ENCODE data around the gene CPLANE2.

The CPLANE2 gene

DNA sequence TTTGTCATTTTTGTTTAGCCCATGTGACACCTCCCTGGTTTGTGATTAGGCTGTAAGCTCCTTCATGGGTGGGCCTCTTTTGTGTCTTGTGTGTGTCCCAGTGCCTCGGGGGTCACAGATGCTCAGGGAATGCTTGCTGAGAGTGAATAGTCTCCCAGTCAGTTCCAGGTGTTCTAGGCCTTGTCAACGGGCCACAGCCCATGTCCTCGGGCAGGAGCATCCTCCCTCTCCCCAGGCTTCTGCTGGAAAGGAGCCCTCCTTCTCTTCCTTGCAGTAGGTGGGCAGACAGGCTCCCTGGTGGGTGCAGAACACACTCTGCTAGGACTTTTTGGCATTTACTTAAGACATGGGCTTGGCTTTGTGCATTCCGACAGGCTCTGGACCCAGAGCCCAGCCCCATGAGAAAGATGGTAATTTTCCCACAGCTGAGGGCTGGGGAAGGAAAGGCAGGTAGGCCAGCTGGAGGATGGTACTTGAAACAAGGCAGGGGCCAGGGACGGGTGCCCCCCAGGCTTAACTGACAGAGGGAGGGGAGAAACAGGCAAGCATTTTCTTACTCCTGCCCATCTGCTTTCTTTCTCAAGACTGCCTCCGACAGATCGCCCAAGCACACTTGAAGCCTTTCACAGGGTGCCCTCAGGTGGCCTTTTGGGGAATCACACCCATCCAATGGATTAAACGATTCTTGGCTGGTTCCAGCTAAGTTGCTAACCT lies 7.1 kb upstream of the CPLANE2 start:
- Mint-ChIP-seq H3K4me3 (no peak overlapping the region), H3K27me3 (no peaks in the 10 kb centered on the region), H3K4me1 (ENCODE audit: low read depth) (peaks cover 12% of the 10 kb centered on the region), H3K27ac (no peak overlapping the region), H3K9me3 (no peaks in the 10 kb centered on the region), H3K36me3 (ENCODE audit: low read depth) (peaks cover 12% of the 10 kb centered on the region)
- DNase-seq: peak; percentile 81

DNA sequence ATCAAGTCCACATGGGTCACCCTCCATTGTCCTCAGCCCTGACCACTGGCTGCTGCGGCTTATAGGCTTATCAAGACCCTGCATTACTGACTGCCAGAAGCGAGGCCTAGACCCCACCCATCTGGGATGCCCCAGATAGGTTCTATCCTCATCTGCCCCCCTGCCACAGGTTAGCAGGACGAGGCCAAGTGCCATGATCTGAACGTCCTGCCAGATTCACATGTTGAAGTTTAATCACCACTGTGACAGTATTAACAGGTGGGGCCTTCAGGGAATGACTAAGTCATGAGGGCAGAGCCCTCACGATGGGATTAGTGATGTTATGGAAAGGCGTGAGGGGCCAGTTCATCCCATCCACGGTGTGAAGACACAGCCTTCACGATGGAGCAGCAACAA lies 6.2 kb upstream of the CPLANE2 start:
- no peak for DNase-seq
- no peaks in the 10 kb centered on the region for H3K9me3 Mint-ChIP-seq
- no peak overlapping the region for H3K27ac Mint-ChIP-seq
- peaks cover 7% of the 10 kb centered on the region for H3K4me1 Mint-ChIP-seq (ENCODE audit: low read depth)
- H3K36me3 Mint-ChIP-seq (ENCODE audit: low read depth): peaks cover 9% of the 10 kb centered on the region
- H3K27me3 Mint-ChIP-seq: no peaks in the 10 kb centered on the region
- H3K4me3 Mint-ChIP-seq: no peak overlapping the region

DNA sequence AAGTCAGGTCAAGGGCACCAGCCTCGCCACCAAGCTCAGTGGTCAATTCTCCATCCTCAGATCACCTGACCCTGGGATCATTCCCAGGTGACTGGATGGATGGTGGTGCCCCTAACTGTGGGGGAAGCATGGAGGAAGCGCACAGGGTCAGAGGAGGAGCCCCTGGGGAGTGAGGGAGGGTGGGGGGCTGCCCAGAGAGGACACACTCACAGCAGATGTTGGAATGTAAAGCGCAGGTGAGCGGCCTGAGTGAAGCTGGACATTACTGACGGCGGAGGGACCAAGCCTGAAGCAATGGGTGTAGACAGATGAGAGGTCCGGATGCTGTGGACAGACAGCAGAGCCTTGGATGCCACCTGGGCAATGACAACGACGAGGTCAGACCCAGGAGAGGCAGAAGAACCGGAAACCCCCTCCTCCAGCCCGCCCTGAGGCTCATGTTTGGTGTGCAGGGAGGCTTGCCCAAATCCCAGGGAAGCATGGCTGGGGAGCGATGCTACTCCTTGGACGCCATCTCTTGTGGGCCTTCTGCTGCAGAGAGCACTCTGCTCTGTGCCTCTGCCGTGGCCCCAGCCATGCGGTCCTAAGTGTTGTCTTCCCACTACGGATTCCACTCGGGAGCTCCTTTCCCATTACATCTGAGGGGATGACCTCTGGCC lies 5.7 kb upstream of the CPLANE2 start:
- Mint-ChIP-seq H3K27me3 (no peaks in the 10 kb centered on the region), H3K4me1 (ENCODE audit: low read depth) (peaks cover 12% of the 10 kb centered on the region), H3K9me3 (no peaks in the 10 kb centered on the region), H3K4me3 (no peak overlapping the region), H3K27ac (no peak overlapping the region), H3K36me3 (ENCODE audit: low read depth) (peaks cover 9% of the 10 kb centered on the region)
- no peak for DNase-seq

DNA sequence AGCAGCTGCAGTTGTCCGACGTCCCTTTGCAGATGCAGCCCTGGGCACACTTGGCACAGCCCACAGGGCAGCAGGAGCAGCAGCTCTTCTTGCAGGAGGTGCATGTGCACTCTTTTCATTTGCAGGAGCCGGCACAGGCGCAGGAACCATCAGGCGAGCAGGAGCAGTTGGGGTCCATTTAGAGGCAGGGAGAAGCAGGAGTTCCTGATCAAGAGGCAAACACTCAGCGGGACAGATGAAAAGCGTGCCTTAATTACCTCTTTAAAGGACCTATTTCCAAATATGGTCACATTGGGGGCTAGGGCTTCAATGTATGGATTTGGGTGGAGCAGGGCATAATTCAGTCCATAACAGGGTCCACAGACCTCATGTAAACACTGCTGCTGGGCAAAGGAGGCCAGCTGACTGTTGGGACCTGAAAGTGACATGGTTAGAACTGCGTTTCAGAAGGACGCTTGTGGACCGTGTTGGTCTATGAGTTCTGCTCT lies 4.3 kb upstream of the CPLANE2 start:
- Mint-ChIP-seq H3K4me3 (no peak overlapping the region), H3K36me3 (ENCODE audit: low read depth) (peaks cover 2% of the 10 kb centered on the region), H3K27ac (no peak overlapping the region), H3K27me3 (no peaks in the 10 kb centered on the region), H3K9me3 (no peaks in the 10 kb centered on the region), H3K4me1 (ENCODE audit: low read depth) (peaks cover 24% of the 10 kb centered on the region)
- no peak for DNase-seq

DNA sequence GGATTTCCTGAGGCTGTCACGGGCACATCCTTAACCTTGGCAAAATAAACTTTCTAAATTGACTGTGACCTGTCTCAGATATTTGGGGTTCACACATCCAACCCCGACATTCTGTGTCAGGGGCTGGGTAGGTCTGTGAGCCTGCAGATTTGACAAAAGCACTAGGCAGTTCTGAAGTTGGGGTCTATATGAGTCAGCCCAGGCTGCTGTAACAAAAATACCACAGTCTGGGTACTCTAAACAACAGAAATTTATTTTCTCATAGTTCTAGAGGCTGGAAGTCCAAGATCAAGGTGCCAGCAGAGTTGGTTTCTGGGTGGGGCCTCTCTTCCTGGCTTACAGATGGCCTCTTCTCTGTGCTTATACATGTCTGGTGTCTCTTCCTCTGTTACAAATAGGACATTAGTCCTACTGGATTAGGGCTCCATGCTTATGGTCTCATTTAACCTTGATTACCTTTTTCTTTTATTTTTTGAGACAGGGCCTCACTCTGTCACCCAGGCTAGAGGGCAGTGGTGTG lies 3.0 kb upstream of the CPLANE2 start:
- Mint-ChIP-seq H3K27ac (peak overlapping the region; percentile 41), H3K9me3 (no peaks in the 10 kb centered on the region), H3K36me3 (ENCODE audit: low read depth) (no peaks in the 10 kb centered on the region), H3K27me3 (no peaks in the 10 kb centered on the region), H3K4me1 (ENCODE audit: low read depth) (peaks cover 32% of the 10 kb centered on the region), H3K4me3 (no peak overlapping the region)
- no peak for DNase-seq

DNA sequence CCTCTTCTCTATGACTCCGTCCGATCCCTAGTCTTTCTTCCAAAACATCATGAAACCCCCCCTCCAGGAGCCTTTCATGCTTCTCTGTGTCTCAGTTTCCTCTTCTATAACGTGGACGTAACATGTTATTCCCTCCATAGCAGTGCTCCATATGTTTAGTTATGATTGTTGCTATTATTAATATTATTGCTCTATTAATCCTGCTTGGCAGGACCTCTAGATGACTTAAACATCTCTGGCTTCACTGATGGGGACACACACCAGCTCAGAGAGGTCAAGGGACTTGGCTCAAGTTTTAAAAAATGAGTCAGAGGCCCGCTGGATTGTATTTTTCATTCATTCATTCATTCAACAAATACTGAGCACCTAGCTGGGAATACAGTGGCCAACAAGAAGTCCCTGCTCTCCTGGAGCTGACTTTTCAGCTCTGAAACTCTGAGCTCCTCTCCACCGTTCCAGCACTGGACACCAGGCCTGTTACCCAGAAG lies 404 bp upstream of the CPLANE2 start:
- H3K27me3 Mint-ChIP-seq: no peaks in the 10 kb centered on the region
- peaks cover 28% of the 10 kb centered on the region for H3K4me1 Mint-ChIP-seq (ENCODE audit: low read depth)
- H3K27ac Mint-ChIP-seq: peak overlapping the region; percentile 93
- peak overlapping the region; percentile 85 for H3K4me3 Mint-ChIP-seq
- no peaks in the 10 kb centered on the region for H3K9me3 Mint-ChIP-seq
- H3K36me3 Mint-ChIP-seq (ENCODE audit: low read depth): no peaks in the 10 kb centered on the region
- no peak for DNase-seq

DNA sequence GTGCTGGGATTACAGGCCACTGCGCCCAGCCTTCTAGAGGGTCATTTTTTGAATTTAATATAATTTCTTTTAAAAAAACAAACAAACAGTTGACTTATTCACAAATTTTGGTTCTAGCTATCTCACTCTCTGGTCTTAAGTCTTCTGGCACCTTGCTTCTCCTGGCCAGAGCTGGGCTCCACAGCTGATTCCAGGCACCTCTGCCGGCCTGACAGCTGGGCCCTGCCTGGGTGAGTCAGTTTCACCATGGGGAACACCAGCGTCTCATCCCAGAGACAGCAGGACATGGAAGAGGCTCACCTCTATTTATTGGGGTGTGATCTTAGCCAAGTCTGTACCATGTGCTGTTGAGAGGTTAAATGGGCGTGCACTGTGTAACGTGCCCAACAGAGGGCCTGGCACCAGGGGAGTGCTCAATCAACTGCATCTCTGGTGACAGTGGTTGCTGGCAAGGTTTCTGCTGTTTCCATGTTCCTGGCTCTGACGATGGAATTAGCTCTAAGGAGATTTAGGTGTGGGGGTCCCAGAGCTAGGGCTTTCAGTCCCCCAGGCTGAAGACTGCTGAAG lies 956 bp downstream of the CPLANE2 start:
- H3K4me3 Mint-ChIP-seq: peak overlapping the region; percentile 85
- H3K36me3 Mint-ChIP-seq (ENCODE audit: low read depth): no peaks in the 10 kb centered on the region
- no peaks in the 10 kb centered on the region for H3K9me3 Mint-ChIP-seq
- peak; percentile 59 for DNase-seq
- peak overlapping the region; percentile 93 for H3K27ac Mint-ChIP-seq
- H3K4me1 Mint-ChIP-seq (ENCODE audit: low read depth): peaks cover 28% of the 10 kb centered on the region
- no peaks in the 10 kb centered on the region for H3K27me3 Mint-ChIP-seq

DNA sequence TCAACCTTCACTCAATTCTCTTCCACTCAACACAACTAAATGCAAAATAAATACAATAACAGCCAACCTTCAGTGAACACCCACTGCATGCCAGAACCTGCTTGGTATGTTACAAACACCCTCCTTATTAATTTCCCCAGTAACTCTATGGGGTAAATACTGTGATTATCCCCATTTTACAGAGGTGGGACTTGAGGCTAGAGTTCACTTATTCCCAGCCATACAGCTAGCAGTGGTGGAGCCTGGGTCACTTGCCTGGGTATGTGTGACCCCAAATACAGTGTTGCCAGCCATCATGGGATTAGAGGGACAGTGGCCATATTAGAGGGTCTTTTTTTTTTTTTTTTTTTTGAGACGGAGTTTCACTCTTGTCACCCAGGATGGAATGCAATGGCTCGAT lies 1.6 kb downstream of the CPLANE2 start:
- no peak for DNase-seq
- H3K27ac Mint-ChIP-seq: no peak overlapping the region
- H3K27me3 Mint-ChIP-seq: no peaks in the 10 kb centered on the region
- no peaks in the 10 kb centered on the region for H3K36me3 Mint-ChIP-seq (ENCODE audit: low read depth)
- peaks cover 28% of the 10 kb centered on the region for H3K4me1 Mint-ChIP-seq (ENCODE audit: low read depth)
- no peak overlapping the region for H3K4me3 Mint-ChIP-seq
- no peaks in the 10 kb centered on the region for H3K9me3 Mint-ChIP-seq

DNA sequence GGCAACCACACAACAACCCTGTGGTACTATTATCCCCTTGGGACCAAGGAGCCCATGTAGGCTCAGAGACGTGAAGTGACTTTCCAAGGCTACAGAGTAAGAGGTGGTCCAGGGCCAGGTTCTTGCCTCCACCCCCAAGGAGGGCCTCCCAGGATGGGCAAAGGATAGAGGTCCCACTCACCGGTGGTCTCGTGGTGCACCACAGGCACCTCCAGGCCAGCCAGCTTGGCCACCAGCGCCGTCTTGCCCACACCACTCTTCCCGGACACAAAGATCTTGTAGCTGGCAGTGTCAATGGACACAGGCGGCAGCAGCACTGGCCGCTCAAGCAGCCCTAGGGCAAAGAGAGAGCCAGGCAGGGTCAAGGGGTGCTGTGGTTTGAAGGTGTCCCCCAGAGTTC lies 3.6 kb downstream of the CPLANE2 start:
- Mint-ChIP-seq H3K4me1 (ENCODE audit: low read depth) (peaks cover 26% of the 10 kb centered on the region), H3K27ac (no peak overlapping the region), H3K9me3 (no peaks in the 10 kb centered on the region), H3K4me3 (no peak overlapping the region), H3K27me3 (peaks cover 10% of the 10 kb centered on the region), H3K36me3 (ENCODE audit: low read depth) (no peaks in the 10 kb centered on the region)
- no peak for DNase-seq

DNA sequence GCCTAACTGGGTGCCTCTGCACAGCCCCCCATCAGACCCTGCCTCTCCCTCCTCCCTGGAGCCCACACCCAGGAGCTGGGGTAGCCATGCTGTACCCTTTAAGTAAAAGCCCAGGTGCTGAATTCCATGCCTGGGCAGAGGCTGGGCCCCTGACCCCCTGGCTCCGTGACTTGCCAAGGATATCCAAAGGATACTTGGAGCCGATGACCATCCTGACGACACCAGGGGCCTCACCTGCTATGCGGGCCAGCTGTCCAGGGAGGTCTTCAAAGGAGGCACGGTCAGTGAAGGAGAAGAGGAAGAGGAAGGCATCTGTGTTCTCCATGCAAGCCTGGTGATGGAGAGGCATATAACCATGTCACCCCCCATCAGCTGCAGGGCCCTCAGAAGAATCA lies 4.7 kb downstream of the CPLANE2 start:
- no peaks in the 10 kb centered on the region for H3K36me3 Mint-ChIP-seq (ENCODE audit: low read depth)
- no peak overlapping the region for H3K27ac Mint-ChIP-seq
- no peaks in the 10 kb centered on the region for H3K9me3 Mint-ChIP-seq
- no peak for DNase-seq
- peaks cover 21% of the 10 kb centered on the region for H3K27me3 Mint-ChIP-seq
- no peak overlapping the region for H3K4me3 Mint-ChIP-seq
- peaks cover 23% of the 10 kb centered on the region for H3K4me1 Mint-ChIP-seq (ENCODE audit: low read depth)

DNA sequence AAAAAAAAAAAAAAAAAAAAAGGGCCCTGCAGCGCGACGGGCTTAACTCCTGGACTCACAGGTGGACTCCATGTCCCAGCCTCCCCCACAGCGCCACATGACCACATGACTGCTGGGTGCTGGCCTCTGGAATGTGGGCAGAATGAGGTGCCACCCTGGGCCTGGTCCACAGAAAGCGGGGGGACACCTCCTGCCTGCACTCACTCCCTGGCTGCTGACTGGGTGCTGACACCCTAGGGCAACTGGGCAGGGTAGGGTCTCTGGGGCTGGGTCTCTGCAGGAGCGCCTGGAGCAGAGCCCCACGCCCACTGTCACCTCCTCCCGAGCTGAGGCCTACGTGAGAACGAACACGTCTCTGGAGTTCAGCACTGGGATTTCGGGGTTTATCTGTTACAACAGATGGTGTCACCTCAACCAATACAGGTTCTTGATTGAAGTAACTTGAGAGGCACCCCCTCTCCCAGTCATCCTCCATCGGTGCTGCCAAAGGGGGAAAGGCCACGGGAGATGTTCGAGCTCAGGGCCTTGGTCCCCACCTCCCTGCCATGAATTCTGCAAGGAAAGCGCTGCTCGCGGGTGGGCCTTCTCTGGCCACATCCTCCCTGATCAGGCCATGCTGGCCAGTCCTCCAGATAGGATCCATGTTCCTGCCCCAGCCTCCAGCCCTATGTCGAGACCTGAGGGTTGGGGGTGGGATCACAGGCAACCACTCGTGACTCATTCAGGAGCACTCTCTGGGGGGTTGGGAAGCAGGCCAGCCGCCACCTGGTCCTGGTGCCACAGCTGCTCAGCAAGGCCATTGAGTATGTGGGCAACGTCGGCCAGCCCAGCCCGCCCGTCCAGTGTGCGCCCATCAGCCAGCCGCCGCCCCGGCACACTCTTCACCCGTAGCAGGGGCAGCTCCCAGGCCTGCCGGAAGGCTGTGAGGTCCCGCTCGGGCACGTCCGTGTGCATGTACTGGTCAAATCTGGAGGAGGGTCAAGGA lies 5.4 kb downstream of the CPLANE2 start:
- Mint-ChIP-seq H3K4me3 (no peak overlapping the region), H3K36me3 (ENCODE audit: low read depth) (no peaks in the 10 kb centered on the region), H3K9me3 (no peaks in the 10 kb centered on the region), H3K4me1 (ENCODE audit: low read depth) (peaks cover 17% of the 10 kb centered on the region), H3K27ac (no peak overlapping the region), H3K27me3 (peaks cover 27% of the 10 kb centered on the region)
- DNase-seq: no peak

DNA sequence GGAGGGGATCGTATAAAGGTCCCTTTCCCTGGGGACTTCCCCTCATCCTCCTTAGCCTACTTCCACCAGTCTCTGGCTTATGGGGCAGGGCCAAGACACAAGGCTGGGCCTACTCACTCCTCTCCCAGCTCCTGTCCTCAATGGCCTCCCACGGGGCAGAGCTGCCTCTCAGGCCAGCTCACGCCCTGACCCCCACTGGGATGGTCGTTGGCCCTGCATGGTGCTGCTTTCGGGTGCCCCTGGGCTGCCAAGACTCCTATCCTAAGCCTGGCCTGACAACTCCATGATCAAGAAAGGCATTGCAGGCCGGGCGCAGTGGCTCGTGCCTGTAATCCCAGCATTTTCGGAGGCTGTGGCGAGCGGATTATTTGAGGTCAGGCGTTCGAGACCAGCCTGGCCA lies 6.2 kb downstream of the CPLANE2 start:
- H3K4me3 Mint-ChIP-seq: no peak overlapping the region

DNA sequence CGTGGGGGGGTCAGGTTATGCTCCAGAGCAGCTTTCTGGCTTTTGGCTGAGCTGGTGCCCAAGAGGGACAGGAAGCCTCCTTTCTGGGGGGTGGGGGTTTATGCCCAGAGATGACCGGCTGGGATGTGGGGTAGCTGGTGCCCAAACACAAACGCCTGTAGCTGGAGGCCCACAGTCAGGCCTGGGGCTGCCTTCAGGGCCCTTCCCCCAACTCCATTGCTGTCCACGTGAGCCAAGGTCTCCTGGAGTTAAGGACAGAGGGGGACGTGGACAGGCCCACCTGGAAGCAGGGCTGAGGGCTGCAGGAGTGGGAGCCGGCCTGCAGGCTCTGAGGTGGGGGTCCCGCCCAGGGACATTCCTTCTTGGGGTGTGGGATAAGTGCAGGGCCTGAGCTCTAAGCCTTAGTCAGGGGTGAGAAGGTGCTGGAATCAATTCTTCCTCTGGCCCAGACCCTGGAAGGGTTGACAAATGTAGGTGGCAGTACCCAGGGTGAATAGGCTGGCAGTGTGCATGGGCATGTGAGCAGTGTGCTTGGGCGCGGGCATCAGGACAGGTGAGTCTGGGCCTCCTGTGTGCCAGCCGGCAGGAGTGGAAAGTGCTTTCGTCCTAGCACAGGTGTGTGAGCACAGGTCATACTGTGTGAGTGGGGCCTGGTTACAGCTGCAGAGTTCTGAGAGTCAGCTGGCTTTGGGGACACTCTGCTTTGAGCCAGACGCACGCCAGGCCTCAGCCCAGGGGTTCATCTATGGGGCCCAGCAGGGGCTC lies 6.8 kb downstream of the CPLANE2 start:
- H3K27ac Mint-ChIP-seq: no peak overlapping the region
- H3K4me1 Mint-ChIP-seq (ENCODE audit: low read depth): peaks cover 7% of the 10 kb centered on the region
- no peaks in the 10 kb centered on the region for H3K36me3 Mint-ChIP-seq (ENCODE audit: low read depth)
- no peaks in the 10 kb centered on the region for H3K9me3 Mint-ChIP-seq
- peaks cover 41% of the 10 kb centered on the region for H3K27me3 Mint-ChIP-seq
- no peak for DNase-seq
- no peak overlapping the region for H3K4me3 Mint-ChIP-seq

More for the DNA sequence above, 6.2 kb downstream of the CPLANE2 start:
- DNase-seq: no peak
- H3K9me3 Mint-ChIP-seq: no peaks in the 10 kb centered on the region
- peaks cover 35% of the 10 kb centered on the region for H3K27me3 Mint-ChIP-seq
- peaks cover 10% of the 10 kb centered on the region for H3K4me1 Mint-ChIP-seq (ENCODE audit: low read depth)
- H3K36me3 Mint-ChIP-seq (ENCODE audit: low read depth): no peaks in the 10 kb centered on the region
- H3K27ac Mint-ChIP-seq: no peak overlapping the region

Measured in activated T-cell treated with anti-CD3 and anti-CD28 coated beads, Interleukin-2, amount 50 U/mL, for 24 hours (primary cell).